IPS-15b (cell line): Measurements from ENCODE around the gene FST.

Experiments
- H3K27me3 ChIP-seq: one replicate; pipeline ENCODE4 v1.6.1; 2013; ENCODE audit warnings: low read length; ENCODE audit not compliant: control insufficient read depth, insufficient read depth
- H3K36me3 ChIP-seq: one replicate; pipeline ENCODE4 v1.6.1; 2013; ENCODE audit warnings: low read length; ENCODE audit not compliant: control insufficient read depth, insufficient read depth
- H3K4me1 ChIP-seq: one replicate; pipeline ENCODE4 v1.6.1; 2013; ENCODE audit warnings: mild to moderate bottlenecking, low read length; ENCODE audit not compliant: control insufficient read depth, insufficient read depth
- H3K4me3 ChIP-seq: one replicate; pipeline ENCODE4 v1.5.1; 2013; ENCODE audit warnings: low read depth, low read length
- H3K9ac ChIP-seq: one replicate; pipeline ENCODE4 v1.6.1; 2013; ENCODE audit warnings: low read depth, mild to moderate bottlenecking, low read length
- H3K9me3 ChIP-seq: one replicate; pipeline ENCODE4 v1.6.1; 2013; ENCODE audit warnings: mild to moderate bottlenecking, low read length; ENCODE audit not compliant: control insufficient read depth, insufficient read depth

The FST gene

GRCh38 chr5:53490747-53491146 lies 10.3 kb downstream of the FST start:
- no peaks in the 10 kb centered on the region for H3K27me3 ChIP-seq
- no peak overlapping the region for H3K9ac ChIP-seq
- H3K9me3 ChIP-seq = no peaks in the 10 kb centered on the region
- no peak overlapping the region for H3K4me3 ChIP-seq
- H3K36me3 ChIP-seq = no peaks in the 10 kb centered on the region
- no peaks in the 10 kb centered on the region for H3K4me1 ChIP-seq

- Histone ChIP-seq H3K4me3 (no peak overlapping the region), H3K4me1 (peaks cover 5% of the 10 kb centered on the region), H3K9ac (no peak overlapping the region), H3K27me3 (no peaks in the 10 kb centered on the region), H3K9me3 (no peaks in the 10 kb centered on the region), H3K36me3 (no peaks in the 10 kb centered on the region)
Observed at GRCh38 chr5:53501054-53501453, 20.6 kb downstream of the FST start.

GRCh38 chr5:53503562-53504218 lies 23.3 kb downstream of the FST start:
- no peaks in the 10 kb centered on the region for H3K27me3 ChIP-seq
- no peak overlapping the region for H3K9ac ChIP-seq
- no peaks in the 10 kb centered on the region for H3K36me3 ChIP-seq
- H3K4me1 ChIP-seq = peaks cover 5% of the 10 kb centered on the region
- H3K4me3 ChIP-seq = no peak overlapping the region
- peaks cover 7% of the 10 kb centered on the region for H3K9me3 ChIP-seq

- no peak overlapping the region for H3K9ac ChIP-seq
- H3K4me1 ChIP-seq = no peaks in the 10 kb centered on the region
- H3K4me3 ChIP-seq = no peak overlapping the region
- peaks cover 7% of the 10 kb centered on the region for H3K9me3 ChIP-seq
- no peaks in the 10 kb centered on the region for H3K27me3 ChIP-seq
- no peaks in the 10 kb centered on the region for H3K36me3 ChIP-seq
Observed at GRCh38 chr5:53507013-53507412, 26.6 kb downstream of the FST start.

- Histone ChIP-seq H3K4me1 (no peaks in the 10 kb centered on the region), H3K9ac (no peak overlapping the region), H3K36me3 (no peaks in the 10 kb centered on the region), H3K4me3 (no peak overlapping the region), H3K9me3 (peaks cover 7% of the 10 kb centered on the region), H3K27me3 (no peaks in the 10 kb centered on the region)
Observed at GRCh38 chr5:53508125-53508524, 27.7 kb downstream of the FST start.

- H3K4me1 ChIP-seq = no peaks in the 10 kb centered on the region
- no peaks in the 10 kb centered on the region for H3K27me3 ChIP-seq
- no peak overlapping the region for H3K9ac ChIP-seq
- no peaks in the 10 kb centered on the region for H3K36me3 ChIP-seq
- H3K9me3 ChIP-seq = peaks cover 7% of the 10 kb centered on the region
- no peak overlapping the region for H3K4me3 ChIP-seq
Observed at GRCh38 chr5:53512539-53512938, 32.1 kb downstream of the FST start.

- H3K9ac ChIP-seq = no peak overlapping the region
- H3K4me1 ChIP-seq = no peaks in the 10 kb centered on the region
- no peak overlapping the region for H3K4me3 ChIP-seq
- H3K27me3 ChIP-seq = no peaks in the 10 kb centered on the region
- no peaks in the 10 kb centered on the region for H3K9me3 ChIP-seq
- H3K36me3 ChIP-seq = no peaks in the 10 kb centered on the region
Observed at GRCh38 chr5:53515988-53516387, 35.6 kb downstream of the FST start.

GRCh38 chr5:53520813-53521212 lies 40.4 kb downstream of the FST start:
- Histone ChIP-seq H3K9me3 (no peaks in the 10 kb centered on the region), H3K4me1 (no peaks in the 10 kb centered on the region), H3K36me3 (no peaks in the 10 kb centered on the region)

More at GRCh38 chr5:53520813-53521212, 40.4 kb downstream of the FST start:
- Histone ChIP-seq H3K4me3 (no peak overlapping the region), H3K27me3 (no peaks in the 10 kb centered on the region), H3K9ac (no peak overlapping the region)
